Activated naive CD8-positive, alpha-beta T cell treated with anti-CD3 and anti-CD28 coated beads, Interleukin-2, amount 50 U/mL, for 16 hours (primary cell): ENCODE measurements around the gene KIF2A.

Experiments used
- DNase-seq: peaks from one replicate; pipeline ENCODE4 v3.0.0-alpha.2; 2020; ENCODE audit warnings: low read depth, low spot score

KIF2A gene

DNA sequence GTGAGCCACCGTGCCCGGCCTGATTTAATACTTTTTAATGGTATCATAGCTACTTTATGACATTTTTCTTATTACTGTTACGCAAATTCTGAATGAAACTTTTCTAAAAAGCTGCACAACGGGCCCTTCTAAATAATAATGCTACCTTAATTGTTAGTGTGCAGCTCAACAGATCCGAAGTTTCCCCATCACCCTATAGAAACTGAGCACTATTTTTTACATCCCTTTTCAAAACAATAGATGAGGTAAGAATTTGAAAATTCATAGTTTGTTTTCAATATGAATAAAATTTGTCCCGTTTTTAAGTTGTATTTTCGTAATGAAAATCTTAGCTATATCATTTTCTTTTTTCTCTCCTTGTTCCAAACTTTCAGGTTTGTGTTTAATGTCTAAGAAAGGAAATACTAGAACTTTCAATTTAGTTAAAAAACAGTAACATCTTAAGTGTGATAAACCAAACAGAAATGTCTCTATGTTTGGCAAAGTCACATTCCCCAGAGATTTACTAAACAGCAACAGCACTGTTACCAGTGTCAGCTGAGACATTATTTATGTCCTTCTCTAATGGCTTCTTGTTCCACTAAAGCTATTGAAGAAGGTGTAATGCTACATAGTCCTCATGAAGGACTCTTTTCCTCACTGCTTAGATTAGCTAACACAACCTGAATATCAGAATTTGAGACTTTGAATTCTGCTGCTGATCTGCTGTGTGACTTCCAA is 22.9 kb downstream of the KIF2A start:
- no peak for DNase-seq

DNA sequence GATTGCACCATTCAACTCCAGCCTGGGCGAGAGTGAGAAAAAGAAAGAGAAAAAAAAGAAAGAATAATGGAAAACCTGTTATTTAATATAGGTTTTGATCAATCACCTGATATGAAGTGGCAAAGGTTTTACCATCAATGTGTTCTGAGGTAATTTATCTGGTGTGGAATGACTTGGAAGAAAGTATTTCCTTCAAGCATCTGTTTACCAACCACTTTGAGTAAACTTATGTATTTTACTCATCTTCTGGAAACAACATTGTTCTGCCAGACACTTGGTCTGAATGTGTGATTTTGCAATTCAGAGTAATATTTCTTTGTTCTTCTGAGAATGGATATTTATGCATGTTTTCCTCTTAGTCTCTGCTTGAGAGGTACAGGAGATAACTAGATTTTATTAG is 24.3 kb downstream of the KIF2A start:
- DNase-seq, result no peak

DNA sequence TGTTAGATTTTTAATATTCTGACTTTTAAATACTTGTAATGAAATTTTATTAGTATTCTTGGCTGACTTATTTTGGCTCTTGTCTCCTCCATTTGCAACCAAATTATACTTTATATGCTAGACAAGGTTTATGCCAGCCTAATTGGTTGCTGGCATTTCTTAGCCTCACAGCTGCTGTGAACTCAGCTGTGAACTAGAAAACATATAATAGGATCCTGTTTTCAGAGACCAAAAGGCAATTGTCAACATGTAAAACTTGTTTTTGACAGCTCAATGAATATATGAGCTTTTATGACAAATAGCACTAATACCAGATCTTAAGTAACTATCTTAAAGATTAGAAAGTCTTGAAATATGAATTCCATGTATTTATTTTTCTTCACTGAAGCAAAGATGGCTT is 25.9 kb downstream of the KIF2A start:
- DNase-seq, result no peak

DNA sequence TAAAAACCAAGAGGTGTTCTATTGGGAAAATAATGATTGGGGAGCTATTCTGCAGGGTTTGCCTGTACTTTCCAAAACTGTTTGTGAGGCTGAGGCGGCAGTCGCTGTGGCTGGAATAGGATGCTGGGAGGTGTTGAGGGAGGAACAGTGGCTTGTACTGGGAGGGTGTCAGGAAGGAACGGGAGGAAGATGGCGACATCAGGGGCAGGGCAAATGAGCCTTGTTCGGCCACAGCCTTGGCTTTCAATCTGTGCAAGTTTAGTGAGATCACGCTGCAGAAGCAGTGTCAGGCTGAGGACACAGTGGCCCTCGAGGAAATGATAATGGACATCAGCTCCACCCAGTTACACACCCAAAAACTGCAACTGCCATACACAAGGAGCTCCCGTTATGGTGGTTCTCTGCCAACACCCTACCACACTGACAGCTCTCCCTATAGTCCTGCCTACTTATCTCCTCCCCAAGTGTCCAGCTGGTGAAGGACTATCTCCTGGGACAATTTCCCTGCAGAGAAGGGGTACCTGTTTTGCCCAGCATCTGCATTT is 27.3 kb downstream of the KIF2A start:
- DNase-seq, result no peak

DNA sequence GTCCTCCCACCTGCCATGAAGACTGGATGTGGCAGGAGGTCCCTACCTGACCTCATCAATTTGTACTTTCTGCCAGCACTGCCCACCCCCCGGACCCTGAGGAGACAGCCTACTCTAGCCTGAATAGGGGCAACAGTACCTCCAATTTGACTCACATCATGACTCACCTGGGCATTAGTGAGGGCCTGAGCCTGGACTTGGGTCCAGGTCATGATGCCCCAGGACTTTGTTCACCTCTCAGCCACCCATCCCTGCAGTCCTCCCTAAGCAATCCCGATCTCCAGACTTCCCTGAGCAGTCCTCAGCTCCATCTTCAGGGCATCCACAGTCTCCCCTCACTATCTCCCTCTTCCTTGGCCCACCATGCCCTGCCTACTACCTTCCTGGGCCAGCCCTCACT is 28.1 kb downstream of the KIF2A start:
- DNase-seq, result no peak

GRCh38 chr5:62340392-62340791 is 34.4 kb downstream of the KIF2A start:
- DNase-seq, result no peak

GRCh38 chr5:62340979-62341378 is 35.0 kb downstream of the KIF2A start:
- DNase-seq, result no peak

- DNase-seq, result no peak
Observed at GRCh38 chr5:62341783-62342475, 35.9 kb downstream of the KIF2A start.

DNA sequence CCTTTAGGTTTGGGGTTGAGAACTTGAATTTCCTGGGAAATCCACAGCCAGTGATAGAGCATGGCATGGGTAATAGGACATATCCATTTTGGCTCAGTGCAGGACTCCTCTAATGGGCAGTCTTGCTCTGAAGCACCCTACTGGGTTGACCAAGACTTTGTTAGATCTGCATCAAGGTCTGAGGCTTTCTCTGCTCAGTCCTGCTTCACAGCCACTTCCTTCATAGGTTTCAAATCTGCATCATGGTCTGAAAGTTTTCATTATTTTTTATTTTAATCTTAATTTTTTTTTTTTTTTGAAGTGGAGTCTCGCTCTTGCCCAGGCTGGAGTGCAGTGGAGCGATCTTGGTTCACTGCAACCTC is 36.5 kb downstream of the KIF2A start:
- DNase-seq, result no peak

DNA sequence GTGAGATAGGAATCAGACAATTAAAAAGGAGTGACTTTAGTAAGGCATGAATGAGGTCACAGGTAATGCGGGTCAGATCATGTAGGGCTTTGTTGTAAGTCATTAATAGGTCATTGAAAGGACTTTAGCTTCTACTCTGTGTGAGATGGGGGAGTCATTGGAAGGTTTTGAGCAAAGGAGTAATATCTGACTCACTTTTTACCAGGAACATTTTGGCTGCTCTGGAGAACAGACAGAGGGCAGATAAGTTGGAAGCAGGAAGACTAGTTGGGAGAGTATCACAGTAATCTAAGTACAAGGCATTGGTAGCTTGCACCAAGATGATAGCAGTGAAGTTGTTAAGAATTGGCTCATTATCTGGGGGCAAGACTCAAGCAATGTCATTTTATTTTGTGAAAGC is 37.4 kb downstream of the KIF2A start:
- no peak for DNase-seq

DNA sequence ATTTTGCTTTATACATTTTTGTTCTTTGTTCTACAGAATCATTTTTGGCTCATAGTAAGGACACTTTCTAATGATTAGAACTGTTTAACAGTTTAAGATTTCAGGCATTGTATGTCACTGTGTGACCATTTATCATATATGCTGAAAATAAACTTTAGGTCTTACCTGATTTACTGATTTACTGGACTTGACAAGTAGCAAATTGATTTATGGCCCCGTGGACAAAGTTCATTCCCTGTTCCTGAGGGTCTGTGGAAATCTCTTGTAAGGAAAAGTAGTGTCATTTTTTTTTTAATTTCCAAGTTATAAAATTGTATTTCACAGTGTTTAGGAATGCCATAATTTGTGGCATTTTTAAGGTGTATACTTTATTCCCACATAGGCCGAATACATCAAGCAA is 40.7 kb downstream of the KIF2A start:
- DNase-seq, result no peak

GRCh38 chr5:62347928-62348327 is 41.9 kb downstream of the KIF2A start:
- DNase-seq, result no peak

DNA sequence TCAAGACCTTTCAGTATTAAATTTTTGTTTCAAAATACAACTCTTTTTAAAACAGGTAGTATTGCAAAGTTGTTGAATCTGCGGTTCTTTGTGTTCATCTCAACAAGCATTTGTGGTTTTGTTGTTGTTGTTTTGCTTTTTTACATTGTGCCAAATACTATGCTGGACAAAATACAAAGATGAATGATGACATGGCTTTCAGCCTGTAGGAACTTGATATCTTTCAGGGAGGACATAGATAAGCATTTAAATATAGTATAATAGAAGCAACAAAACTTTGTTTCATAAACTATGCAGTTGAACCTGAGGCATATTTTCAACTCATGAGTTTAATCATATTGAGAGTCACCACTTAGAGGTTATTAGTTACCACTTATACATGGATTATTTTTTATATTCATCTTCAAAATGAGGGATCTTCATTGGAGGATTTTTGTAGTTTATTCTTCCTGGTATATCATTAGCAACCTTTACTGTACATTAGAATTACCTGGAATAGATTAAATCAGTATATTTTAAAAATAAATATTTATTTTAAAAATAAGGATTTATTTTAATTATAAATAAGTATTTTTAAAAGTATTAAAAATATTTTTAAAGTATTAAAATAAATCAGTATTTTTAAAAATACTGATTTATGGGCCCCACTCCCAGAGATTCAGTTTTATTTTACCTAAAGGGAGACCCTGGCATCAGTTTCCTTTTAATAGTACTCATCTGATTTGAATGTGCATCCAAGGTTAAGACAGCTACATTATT is 42.9 kb downstream of the KIF2A start:
- DNase-seq, result no peak

GRCh38 chr5:62354028-62354874 is 48.2 kb downstream of the KIF2A start:
- no peak for DNase-seq

- no peak for DNase-seq
Observed at GRCh38 chr5:62362701-62363100, 56.7 kb downstream of the KIF2A start.

- no peak for DNase-seq
Observed at GRCh38 chr5:62369039-62369438, 63.0 kb downstream of the KIF2A start.

- DNase-seq, result no peak
Observed at GRCh38 chr5:62371409-62371808, 65.4 kb downstream of the KIF2A start.

- no peak for DNase-seq
Observed at GRCh38 chr5:62372600-62372999, 66.6 kb downstream of the KIF2A start.

- DNase-seq, result no peak
Observed at GRCh38 chr5:62373382-62373781, 67.4 kb downstream of the KIF2A start.

DNA sequence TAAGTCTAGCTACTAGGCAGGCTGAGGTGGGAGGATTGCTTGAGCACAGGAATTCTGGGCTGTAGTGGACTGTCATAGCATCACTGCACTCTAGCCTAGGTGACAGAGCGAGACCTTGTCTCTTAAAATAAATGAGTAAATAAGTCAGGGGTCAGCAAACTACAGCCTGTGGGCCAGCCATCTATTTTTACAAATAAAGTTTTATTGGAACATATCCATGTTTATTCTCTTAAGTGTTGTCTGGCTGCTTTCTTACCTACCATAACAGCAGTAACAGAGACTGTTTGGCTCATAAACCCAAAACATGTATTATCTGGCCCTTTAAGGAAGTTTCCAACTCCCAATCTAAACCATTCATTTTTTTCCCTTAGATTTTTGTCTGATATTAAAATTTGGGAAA is 68.1 kb downstream of the KIF2A start:
- no peak for DNase-seq

DNA sequence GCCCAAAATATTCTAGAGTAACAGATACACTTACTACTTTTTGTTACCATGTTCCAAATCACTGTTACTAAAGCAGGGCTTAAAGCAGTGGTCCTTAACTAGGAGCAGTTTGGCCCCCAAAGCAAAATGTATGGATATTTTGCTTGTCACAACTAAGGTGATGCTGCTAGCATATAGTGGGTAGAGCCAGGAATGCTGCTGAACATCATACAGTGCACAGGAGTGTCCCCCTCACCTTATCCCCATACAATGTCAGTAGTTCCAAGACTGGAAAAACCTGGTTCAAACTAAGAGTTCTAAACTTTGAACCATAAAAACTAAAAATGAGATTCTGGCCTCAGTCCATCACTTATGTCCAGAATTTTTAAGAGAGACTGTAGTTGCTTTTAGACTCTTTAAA is 69.6 kb downstream of the KIF2A start:
- DNase-seq, result no peak

- no peak for DNase-seq
Observed at GRCh38 chr5:62376064-62376463, 70.1 kb downstream of the KIF2A start.
